ENCODE data around the gene ZBTB17.

DNA sequence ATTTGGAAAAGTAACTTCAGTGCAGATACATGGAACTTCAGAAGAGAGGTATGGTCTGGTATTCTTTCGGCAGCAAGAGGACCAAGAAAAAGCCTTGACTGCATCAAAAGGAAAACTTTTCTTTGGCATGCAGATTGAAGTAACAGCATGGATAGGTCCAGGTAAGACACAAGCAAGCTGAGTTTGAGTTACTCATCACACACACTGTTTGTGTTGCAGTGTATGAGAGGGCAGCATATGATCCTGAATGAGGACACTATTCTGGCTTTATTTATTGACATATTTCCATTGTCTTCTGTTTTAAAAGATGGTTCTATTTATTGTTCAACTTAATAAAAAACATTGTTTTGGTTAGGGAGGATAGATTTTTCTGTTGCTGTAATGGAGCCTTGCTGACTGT lies 64.8 kb downstream of the ZBTB17 start:
- TF ChIP-seq CTCF (IDR thresholded peaks at IDR 0.05; ENCODE audit: low read depth, low read length, poor library complexity, severe bottlenecking) (no peak), EZH2phosphoT487 (IDR thresholded peaks at IDR 0.05; ENCODE audit: borderline replicate concordance, low read length) (no peak)

All from DOHH2 (cell line).